HG03066 (cell line): ENCODE data around the gene PATJ.
A peak's percentile ranks its signal among the peaks of the same experiment; 100 is the strongest.
"Not testable (repeated sequence)": the region's sequence is repeated elsewhere in the genome, so short reads cannot be mapped to it uniquely, and the experiment has no call there.

ENCODE experiments used
- ATAC-seq: cut with Tn5 transposase; IDR thresholded peaks from one replicate; pipeline ENCODE4 v1.9.1; 2021; ENCODE audit warnings: low read depth; ENCODE audit not compliant: unreplicated experiment

PATJ gene

DNA sequence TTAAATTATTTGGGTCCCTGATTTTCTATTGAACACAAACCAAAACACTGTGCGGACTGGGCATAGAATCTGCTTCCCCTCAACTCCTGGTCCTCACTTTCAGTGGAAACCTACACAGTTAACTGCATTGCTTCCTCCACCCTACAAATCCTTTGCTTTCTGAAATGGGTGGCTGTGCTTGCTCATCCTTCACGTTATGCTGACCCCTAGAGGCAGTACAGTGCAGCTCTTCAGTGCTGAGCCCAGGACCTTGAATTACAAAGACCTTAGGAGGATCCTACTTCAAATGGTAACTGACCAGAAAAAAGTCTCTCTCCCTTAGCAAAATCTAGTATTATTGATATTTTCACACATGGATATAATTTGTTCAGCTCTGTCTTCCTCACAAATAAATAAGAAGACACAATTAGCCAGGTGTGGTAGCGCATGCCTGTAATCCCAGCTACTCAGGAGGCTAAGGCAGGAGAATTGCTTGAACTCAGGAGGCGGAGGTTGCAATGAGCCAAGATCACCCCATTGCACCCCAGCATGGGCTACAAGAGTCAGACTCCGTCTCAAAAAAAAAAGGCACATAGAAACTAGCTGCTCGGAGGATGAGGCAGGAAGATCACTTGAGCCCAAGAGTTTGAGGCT, 388.9 kb downstream of the PATJ start:
- peak; percentile 87 for ATAC-seq

DNA sequence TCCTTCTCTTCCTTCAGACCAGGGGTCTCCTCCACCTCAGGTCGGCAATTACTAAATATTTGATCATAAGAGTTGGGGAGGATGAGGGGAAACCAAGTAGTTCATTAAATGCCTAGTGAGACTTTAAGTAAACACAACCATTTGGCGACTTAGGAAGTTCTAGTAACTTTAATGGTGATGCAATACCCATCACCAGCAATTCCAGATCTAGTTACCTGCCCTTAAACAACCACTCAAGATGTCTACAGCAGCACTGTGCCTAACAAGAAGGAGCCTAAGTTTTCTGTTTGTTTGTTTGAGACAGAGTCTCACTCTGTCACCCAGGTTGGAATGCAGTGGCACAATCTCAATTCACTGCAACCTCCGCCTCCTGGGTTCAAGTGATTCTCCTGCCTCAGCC, 395.7 kb downstream of the PATJ start:
- ATAC-seq = no peak

DNA sequence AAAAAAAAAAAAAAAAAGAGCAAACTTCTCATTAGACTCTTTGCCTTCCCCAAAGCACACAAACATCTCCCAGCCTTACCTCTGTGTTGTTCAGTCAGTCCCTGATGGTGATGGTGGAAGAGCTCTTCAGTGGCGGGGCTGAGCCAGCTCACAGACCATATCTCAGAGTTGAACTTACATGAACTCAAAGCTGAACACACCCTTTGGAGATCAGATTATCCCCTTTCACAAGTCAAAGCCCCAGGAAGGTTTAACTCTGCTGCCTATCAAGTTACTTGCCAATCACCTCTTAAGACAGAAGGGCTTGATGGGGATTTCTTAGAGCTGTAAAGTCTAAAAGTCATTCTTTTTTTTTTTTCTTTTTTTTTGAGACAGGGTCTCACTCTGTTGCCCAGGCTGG, 397.1 kb downstream of the PATJ start:
- no peak for ATAC-seq

DNA sequence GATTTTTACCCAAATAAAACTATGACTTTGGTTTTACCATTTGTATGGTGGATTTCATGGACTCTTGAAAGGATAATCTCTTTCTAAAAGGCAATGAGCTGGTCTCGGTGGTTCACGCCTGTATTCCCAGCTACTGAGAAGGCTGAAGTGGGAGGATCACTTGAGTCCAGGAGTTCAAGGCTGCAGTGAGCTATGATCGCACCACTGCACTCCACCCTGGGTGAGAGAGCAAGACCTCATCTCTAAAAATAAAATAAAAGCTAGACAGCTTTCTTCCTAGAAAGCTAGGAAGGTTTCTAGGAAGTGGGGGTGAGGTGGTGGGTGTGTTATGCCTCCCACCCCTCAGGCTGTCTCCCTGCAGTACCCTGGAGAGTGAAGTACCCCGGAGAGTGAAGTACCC, 398.4 kb downstream of the PATJ start:
- ATAC-seq = no peak

DNA sequence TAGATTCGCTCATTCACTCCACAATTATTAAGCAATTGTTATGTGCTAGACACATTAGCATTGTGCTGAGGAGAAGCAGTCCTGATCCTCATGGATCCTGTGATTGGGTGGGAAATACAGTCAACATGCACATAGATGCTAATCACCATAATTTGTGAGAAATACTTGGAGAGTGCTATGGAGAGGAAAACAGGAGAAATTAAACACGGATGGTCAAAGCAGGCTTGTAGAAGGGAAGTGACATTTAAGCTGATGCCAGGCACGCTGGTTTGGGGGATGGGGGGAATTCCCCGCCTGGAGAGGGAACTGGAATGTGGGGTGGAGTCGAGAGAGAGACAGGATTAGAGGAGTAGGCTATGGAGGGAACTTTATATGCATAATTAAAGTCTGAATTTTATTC, 400.2 kb downstream of the PATJ start:
- ATAC-seq = no peak

DNA sequence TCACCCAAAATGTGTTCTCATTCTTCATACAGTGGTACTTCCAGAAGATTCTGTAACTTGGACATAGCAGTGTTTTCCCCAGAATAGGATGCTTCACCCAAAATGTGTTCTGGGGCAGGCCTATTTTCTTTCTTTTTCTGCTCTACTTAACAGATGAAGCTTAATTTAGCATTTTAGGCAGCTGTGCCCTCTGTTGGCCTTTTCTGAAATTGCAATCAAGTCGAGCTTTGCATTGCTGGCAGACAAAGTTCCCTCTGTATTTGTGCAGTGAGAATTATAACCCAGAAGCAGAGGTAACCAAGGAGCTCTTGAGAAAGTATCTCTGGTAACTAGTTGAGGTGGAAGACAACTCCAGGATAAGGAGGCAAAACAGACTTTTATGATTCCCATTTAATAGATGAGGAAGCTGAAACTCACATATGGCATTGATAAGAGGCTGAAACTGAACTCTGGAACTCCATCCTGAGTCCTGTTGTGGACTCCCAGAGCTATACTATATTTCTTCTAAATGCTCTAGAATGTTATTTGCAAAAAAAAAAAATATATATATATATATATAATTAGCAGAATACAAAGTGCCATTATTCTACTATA, 402.1 kb downstream of the PATJ start:
- ATAC-seq = no peak

DNA sequence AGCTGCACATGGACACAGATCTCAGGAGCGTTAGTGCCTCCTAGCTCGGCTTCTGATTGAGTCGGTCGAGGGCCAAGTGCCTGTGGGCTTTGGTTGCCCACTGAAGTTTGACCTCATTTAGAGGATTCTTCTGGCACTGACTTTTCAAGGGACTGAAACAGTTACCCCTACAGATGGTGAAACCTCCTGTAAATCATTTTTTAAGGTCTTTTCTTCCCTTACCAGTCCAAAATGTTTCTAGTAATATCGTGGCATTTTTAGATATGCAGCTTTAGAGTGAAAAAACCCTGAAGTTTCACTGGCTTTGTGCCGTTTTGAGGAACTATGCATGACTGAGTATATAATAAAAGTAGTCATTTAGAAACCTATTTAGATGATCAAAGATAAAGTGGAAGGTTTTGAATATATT, 417.7 kb downstream of the PATJ start:
- ATAC-seq = peak; percentile 71

DNA sequence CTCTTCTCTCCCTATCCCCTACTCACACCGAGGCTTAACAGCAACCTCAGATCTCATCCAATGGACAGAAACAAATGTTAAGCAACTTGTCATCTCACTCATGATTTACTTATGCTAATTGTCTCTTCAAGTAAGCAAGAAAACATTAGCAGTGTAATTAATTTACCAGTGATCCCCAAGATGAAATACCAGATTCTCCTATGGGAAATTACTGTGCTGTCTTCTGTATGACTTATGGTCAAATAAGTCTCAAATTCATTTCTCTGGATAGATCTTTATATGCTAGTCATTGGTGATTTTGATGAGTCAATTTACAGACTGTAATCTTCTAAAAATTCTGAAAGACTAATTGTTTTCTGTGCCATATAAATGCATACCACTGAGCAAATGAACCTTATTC, 419.4 kb downstream of the PATJ start:
- ATAC-seq = no peak

DNA sequence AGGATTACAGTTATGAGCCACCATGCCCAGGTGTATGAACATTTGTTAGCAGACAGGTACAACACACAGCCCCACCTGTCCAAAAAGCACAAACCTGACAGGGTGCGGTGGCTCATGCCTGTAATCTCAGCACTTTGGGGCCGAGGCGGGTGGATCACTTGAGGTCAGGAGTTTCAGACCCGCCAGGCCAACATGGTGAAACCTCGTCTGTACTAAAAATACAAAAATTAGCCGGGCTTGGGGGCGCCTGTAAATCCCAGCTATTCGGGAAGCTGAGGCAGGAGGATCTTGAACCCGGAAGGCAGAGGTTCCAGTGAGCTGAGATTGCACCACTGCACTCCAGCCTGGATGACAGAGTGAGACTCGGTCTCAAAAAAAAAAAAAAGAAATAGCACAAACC, 428.1 kb downstream of the PATJ start:
- ATAC-seq = not testable (repeated sequence)

DNA sequence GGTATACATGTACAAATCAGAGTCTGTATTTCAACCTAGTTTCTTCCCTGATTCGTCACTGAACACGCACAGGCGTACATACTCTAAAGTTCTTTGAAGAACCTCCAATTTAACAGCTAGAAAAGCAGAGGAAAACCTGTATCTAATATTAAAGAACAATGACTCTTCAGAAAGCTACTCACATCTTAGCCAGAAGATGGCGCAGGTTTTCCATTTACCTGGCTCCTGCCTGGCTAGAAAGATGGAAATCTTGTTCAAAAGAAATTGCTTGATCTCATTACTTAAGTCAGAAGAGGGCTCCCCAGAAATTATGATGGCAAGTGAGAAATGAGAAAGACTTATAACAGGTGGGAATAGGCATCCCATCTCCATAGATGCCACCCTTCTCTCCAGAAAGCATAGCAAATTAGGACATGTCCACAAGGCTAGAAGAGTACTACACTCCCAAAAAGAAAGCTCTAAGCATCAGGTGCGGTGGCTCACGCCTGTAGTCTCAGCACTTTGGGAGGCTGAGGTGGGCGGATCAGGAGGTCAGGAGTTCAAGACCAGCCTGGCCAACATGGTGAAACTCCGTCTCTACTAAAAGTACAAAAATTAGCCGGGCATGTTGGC, 433.4 kb downstream of the PATJ start:
- no peak for ATAC-seq

DNA sequence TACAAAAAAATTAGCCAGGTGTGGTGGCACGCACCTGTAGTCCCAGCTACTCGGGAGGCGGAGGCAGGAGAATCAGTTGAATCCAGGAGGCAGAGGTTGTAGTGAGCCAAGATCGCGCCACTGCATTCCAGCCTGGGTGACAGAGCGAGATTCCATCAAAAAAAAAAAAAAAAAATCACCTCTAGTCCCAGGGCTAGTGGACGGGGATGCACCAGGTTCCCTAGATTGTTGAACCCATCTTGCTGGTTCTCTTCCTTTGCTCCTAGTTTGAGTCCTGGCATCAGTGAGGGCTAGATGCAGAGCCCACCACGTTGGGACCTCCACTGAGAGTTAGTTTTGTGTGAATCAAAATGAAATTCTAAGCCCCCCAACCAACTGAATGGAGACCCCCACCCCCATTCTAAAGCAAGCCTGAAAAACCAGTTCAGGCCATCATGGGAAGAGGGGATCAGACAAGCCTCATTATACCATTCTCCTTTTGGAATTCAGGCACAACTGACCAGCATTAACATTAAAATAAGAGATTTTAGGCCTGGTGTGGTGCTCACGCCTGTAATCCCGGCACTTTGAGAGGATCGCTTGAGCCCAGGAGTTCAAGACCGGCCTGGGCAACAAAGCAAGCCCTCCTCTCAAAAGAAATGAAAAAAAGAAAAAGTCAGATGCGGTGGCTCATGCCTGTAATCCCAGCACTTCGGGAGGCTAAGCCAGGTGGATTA, 434.5 kb downstream of the PATJ start:
- no peak for ATAC-seq

DNA sequence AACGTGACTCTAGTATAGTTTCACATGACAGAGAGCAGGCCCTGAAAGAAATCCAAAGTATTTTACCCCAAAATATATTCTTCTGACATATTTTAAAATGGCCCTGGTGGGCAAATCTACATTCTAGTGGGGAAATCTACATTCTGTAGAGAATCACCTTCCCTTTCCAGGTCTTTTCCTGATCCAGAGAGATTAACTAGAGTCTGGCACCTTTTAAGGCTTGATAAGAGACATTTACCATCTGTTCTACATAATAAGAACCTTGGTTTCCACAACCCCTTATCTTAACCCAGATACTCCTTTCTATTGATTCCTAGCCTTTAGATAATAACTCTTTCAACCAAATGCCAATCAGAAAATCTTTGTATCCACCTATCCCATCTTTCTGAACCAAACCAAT, 435.3 kb downstream of the PATJ start:
- no peak for ATAC-seq

DNA sequence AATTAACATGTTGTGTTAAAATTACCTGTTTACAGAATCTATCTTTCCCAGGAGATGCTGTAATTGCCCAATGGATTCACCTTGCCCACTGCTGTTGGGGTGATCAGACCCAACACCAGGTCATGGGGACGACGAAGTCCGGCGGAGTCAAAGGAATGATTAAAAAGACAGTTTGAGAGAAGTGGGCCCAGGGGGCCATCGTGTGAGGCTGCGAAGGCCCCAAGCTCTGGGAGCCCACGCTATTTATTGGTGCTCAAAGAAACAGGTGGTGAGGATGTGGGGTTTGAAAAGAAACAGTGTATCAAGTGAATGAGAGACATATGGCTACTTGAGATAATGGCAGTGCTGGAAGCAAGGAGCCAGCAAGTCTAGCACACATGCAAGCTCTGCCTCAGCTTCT, 436.1 kb downstream of the PATJ start:
- no peak for ATAC-seq

DNA sequence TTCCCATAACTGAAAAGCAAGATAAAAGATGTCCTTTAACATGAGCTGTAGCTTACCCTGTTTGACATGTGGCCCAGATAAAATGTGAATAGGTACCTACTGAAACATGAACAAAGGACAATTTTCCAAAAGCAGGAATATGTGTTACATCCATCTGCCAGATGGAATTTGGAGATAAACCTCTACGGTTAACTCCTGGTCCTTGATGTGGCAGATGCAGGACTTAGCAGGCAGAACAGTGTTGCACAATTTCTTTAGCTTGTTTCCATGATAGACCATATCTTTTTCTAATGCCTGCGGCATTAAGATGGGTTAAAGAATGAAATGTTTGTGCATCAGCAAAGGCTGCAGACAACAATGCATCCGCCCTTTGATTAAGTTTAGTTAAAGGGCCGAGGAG, 437.8 kb downstream of the PATJ start:
- ATAC-seq = not testable (repeated sequence)

DNA sequence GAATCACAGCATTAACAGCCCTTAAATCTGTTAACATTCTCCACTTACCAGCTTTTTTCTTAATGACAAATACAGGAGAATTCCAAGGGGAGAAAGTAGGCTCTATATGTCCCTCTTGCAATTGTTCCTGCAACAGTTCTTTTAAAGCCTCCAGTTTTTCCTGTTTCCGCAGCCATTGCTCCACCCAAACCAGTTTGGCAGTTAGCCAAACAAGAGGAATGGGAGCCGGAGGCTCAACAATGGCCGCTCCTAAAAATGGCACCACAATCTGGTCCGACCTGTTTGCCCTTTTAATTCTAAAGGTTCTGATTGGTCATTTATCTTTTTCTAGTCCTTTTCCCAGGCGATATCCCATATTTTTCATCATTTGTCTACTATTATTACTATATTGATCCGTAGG, 438.4 kb downstream of the PATJ start:
- ATAC-seq = no peak

DNA sequence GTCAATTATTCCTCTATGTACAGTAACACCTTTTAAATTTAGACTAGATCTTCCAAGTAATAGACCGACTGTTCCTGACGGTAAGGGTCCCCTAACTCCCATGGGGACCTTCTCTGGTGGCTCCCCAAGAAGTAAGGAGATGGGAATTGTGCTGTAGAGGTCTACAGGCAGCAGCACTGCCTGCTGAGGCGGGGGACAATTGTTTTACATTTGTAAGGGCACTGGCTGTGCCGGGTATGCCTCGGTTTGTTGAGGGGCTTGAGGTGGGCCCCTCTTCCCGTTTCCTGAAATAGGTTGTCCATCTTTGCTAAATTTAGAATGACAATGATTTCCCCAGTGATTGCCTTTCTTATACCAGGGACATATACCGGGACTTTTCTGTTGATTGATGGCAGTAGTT, 439.3 kb downstream of the PATJ start:
- no peak for ATAC-seq

DNA sequence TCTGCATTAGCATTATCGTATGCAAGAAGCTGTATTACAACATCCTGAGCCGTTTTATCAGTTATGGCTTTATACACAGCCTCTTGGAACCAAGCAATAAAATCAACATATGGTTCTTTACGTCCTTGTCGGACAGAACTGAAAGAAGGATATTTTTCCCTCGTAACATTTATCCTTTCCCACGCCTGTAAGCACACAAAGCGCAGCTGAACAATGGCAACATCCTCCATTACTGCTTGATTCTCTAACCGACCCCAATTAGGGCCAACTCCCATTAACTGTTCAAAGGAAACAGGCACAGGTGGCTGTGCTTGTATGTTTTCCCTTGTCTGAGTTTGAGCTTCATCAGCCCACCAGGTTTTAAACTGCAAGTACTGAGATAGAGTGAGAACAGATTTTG, 439.9 kb downstream of the PATJ start:
- not testable (repeated sequence) for ATAC-seq

DNA sequence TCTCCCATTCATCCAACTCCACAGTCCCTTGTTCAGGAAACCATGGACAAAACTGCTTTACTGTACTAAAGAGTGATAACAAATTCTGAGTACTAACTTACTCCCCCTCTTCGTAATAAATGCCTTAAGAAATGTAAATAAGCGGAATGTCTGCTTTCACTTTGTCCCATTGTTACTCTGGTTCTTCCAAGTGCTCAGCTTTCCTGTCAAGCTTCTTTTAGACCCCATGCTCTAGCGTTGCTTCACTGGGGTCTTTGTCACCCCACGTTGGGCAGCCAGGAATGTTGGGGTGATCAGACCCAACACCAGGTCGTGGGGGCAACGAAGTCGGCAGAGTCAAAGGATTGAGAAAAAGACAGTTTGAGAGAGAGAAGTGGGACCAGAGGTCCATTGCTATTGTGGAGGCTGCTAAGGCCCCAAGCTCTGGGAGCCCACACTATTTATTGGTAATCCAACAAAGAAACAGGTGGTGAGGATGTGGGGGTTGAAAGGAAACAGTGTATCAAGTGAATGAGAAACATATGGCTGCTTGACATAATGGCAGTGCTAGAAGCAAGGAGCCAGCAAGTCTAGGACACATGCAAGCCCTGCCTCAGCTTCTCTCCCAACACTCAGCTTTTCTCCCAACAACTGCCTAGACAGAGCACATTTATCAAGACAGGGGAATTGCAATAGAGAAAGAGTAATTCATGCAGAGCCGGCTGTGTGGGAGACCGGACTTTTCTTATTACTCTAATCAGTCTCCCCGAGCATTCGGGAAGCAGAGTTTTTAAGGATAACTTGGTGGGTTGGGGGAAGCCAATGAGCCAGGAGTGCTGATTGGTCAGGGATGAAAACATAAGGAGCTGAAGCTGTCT, 441.1 kb downstream of the PATJ start:
- not testable (repeated sequence) for ATAC-seq

DNA sequence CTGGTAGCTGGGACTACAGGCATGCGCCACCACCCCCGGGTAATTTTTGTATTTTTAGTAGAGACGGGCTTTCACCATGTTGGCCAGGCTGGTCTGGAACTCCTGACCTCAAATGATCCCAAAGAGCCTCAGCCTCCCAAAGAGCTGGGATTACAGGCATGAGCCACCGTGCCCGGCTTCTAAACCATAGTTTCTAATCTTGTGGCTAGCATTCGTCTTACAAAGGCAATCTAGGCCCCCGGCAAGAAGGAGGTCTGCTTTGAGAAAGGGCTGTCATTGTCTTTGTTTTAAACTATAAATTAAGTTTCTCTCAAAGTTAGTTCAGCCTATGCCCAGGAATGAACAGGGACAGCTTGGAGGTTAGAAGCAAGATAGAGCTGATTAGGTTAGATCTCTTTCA, 442.1 kb downstream of the PATJ start:
- no peak for ATAC-seq

DNA sequence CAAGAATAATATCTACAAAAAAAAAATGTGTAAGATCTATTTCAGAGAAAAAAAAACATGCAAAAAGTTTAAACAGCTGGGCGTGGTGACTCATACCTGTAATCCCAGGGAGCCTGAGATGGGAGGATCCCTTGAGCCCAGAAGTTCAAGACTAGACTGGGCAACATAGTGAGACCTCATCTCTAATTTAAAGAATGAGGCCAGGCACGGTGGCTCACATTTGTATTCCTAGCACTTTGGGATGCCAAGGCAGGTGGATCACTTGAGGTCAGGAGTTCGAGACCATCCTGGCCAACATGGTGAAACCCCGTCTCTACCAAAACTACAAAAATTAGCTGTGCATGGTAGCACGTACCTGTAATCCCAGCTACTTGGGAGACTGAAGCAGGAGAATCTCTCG, 443.0 kb downstream of the PATJ start:
- not testable (repeated sequence) for ATAC-seq

DNA sequence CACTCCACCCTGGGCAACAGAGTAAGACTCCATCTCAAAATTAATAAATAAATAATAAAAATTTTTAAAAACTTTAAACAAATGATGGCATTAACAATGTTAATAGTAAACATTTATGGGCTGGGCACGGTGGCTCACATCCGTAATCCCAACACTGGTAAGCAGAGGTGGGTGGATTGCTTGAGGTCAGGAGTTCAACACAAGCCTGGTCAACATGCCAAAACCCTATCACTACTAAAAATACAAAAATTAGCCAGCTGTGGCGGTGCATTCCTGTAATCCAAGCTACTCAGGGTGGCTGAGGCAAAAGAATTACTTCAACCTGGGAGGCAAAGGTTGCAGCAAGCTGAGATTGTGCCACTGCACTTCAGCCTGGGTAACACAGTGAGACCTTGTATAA, 443.4 kb downstream of the PATJ start:
- no peak for ATAC-seq
